CD14-positive monocyte (primary cell): ENCODE results near the gene ZNF33A. TPM values are rescaled to one million over a fixed set of nuclear protein-coding genes. Genes with fewer than 3 reads are reported as not detected.

Source experiments
- DNase-seq, 3 donors: peaks; one replicate each; pipeline ENCODE4 v3.0.0-alpha.2; 2011 to 2022
- H2AFZ ChIP-seq: 2 replicates; pipeline ENCODE4 v1.6.0; 2012; ENCODE audit warnings: mild to moderate bottlenecking, low read depth, low read length, inconsistent platforms; ENCODE audit not compliant: insufficient read depth, poor library complexity, severe bottlenecking
- H3K27ac ChIP-seq, 2 donors: 1 replicate in 1 of 2; 2 replicates in 1 of 2; pipeline ENCODE4 v1.5.1; 2012 to 2013; ENCODE audit warnings: low read length in 2 of 2, control low read depth in 1 of 2, inconsistent platforms in 1 of 2, low read depth in 1 of 2, mild to moderate bottlenecking in 1 of 2
- H3K27me3 ChIP-seq, 2 donors: one replicate each; pipeline versions ENCODE4 v1.6.0 to v1.6.1; 2011 to 2013; ENCODE audit warnings: low read length in 2 of 2; ENCODE audit not compliant: control insufficient read depth in 2 of 2, insufficient read depth in 2 of 2
- H3K36me3 ChIP-seq, 2 donors: replicated peaks in 1 of 2; 1 replicate in 1 of 2; 2 replicates in 1 of 2; pipeline versions ENCODE4 v1.5.1 to v1.6.1; 2012 to 2013; ENCODE audit warnings: low read length in 2 of 2, control low read depth in 1 of 2, inconsistent platforms in 1 of 2, mild to moderate bottlenecking in 1 of 2; ENCODE audit not compliant: insufficient read depth in 2 of 2, control insufficient read depth in 1 of 2
- H3K4me1 ChIP-seq, 2 donors: 1 replicate in 1 of 2; 2 replicates in 1 of 2; pipeline versions ENCODE4 v1.5.1 to v1.6.1; 2012 to 2013; ENCODE audit warnings: low read length in 2 of 2, control low read depth in 1 of 2, inconsistent platforms in 1 of 2, mild to moderate bottlenecking in 1 of 2, moderate library complexity in 1 of 2; ENCODE audit not compliant: insufficient read depth in 2 of 2, control insufficient read depth in 1 of 2
- H3K4me2 ChIP-seq: replicated peaks from 2 replicates; pipeline ENCODE3; 2012; ENCODE audit warnings: low read length, moderate library complexity, mild to moderate bottlenecking; ENCODE audit not compliant: poor library complexity, severe bottlenecking; ENCODE audit errors: extremely low read depth
- H3K4me3 ChIP-seq, 3 experiments: fragments of 200-600 bp in 1 of 3; sonication (generic) in 1 of 3; replicated peaks in 1 of 3; 1 replicate in 2 of 3; 2 replicates in 1 of 3; pipeline ENCODE4 v1.5.1; 2011 to 2013; ENCODE audit warnings: low read length in 3 of 3, mild to moderate bottlenecking in 3 of 3, control low read depth in 2 of 3, low read depth in 2 of 3, inconsistent platforms in 1 of 3, moderate library complexity in 1 of 3
- H3K79me2 ChIP-seq: 2 replicates; pipeline ENCODE4 v1.6.0; 2012; ENCODE audit warnings: mild to moderate bottlenecking, control low read depth, inconsistent platforms, low read length, moderate library complexity; ENCODE audit not compliant: insufficient read depth
- H3K9ac ChIP-seq: 2 replicates; pipeline ENCODE4 v1.6.0; 2017; ENCODE audit warnings: low read length, mild to moderate bottlenecking; ENCODE audit not compliant: insufficient read depth, poor library complexity, severe bottlenecking
- H3K9me3 ChIP-seq, 2 donors: replicated peaks in 1 of 2; 1 replicate in 1 of 2; 2 replicates in 1 of 2; pipeline versions ENCODE4 v1.5.1 to v1.6.1; 2012 to 2013; ENCODE audit warnings: low read length in 2 of 2, control low read depth in 1 of 2; ENCODE audit not compliant: control insufficient read depth in 1 of 2, insufficient read depth in 1 of 2
- H4K20me1 ChIP-seq: 2 replicates; pipeline ENCODE4 v1.6.0; 2012; ENCODE audit warnings: mild to moderate bottlenecking, low read length, control low read depth, moderate library complexity; ENCODE audit not compliant: insufficient read depth
- H3K27ac Mint-ChIP-seq, 7 donors: one replicate each; pipeline ENCODE4 v1.8.0; 2020; ENCODE audit warnings: mild to moderate bottlenecking in 7 of 7, mixed read lengths in 7 of 7, moderate library complexity in 6 of 7, inconsistent platforms in 2 of 7
- H3K27me3 Mint-ChIP-seq, 3 donors: one replicate each; pipeline ENCODE4 v1.8.0; 2021 to 2022; ENCODE audit warnings: low read depth in 3 of 3, mild to moderate bottlenecking in 3 of 3, mixed read lengths in 3 of 3, moderate library complexity in 3 of 3, inconsistent platforms in 1 of 3
- H3K36me3 Mint-ChIP-seq, 2 donors: one replicate each; pipeline ENCODE4 v1.8.0; 2020; ENCODE audit warnings: mixed read lengths in 2 of 2, inconsistent platforms in 1 of 2, mild to moderate bottlenecking in 1 of 2
- H3K4me1 Mint-ChIP-seq: one replicate; pipeline ENCODE4 v1.8.0; 2020; ENCODE audit warnings: mild to moderate bottlenecking, mixed read lengths
- H3K4me3 Mint-ChIP-seq, 2 donors: one replicate each; pipeline ENCODE4 v1.8.0; 2020; ENCODE audit warnings: mild to moderate bottlenecking in 2 of 2, mixed read lengths in 2 of 2, moderate library complexity in 1 of 2
- H3K9me3 Mint-ChIP-seq, 7 donors: one replicate each; pipeline ENCODE4 v1.8.0; 2020 to 2022; ENCODE audit warnings: mixed read lengths in 7 of 7, mild to moderate bottlenecking in 6 of 7, moderate library complexity in 6 of 7, inconsistent platforms in 2 of 7
- WGBS: methylation state at CpG from one replicate; pipeline ENCODE4 v1.1.5; 2013; ENCODE audit warnings: missing lambda C conversion rate; ENCODE audit not compliant: insufficient coverage; 5-methylcytosine and 5-hydroxymethylcytosine counted together
- intact Hi-C, 2 donors: fragments of 100-400 bp; cut with micrococcal nuclease; formaldehyde crosslinking; loops; one replicate each; pipeline versions ENCODE4 v1.15.0 to v1.15.1; 2023
- polyA plus RNA-seq, 3 donors: library from polyadenylated mRNA; depleted of rRNA in 1 of 3; unstranded in 2 of 3; stranded (reverse) in 1 of 3; fragments of 300-500 nt in 2 of 3; fragments of >200 nt in 1 of 3; fragmentation: Illumina TruSeq in 2 of 3; gene quantifications; 1 replicate in 2 of 3; 2 replicates in 1 of 3; pipeline ENCODE4 v1.2.3, GENCODE V29; 2012 to 2021
- TF ChIP-seq, protein P1 (sequence below): fragments of 200-600 bp; IDR thresholded peaks from one replicate; pipeline ENCODE4 v1.8.0; 2022; ENCODE audit warnings: antibody characterized with exemption, mild to moderate bottlenecking

The ZNF33A gene
- polyA plus RNA-seq, 3 donors: 10.0 to 24.8 (median 10.3) TPM

- Histone ChIP-seq H3K9me3 (peaks cover under 1 to 7% of the 10 kb centered on the region in 2 donors), H3K9ac (no peak overlapping the region), H3K36me3 (peaks cover 33 to 72% of the 10 kb centered on the region in 2 donors), H3K4me2 (no peak overlapping the region), H3K79me2 (no peaks in the 10 kb centered on the region), H4K20me1 (no peaks in the 10 kb centered on the region), H2AFZ (no peak overlapping the region), H3K27ac (no peak overlapping the region), H3K4me1 (no peaks in the 10 kb centered on the region), H3K27me3 (no peaks in the 10 kb centered on the region), H3K4me3 (no peak overlapping the region)
- H3K9me3 Mint-ChIP-seq: peaks cover 4 to 35% (median 12%) of the 10 kb centered on the region in 7 donors
- intact Hi-C loops: no loop called here
- no CpG with 5 or more reads among the region's 2 CpGs for WGBS
- H3K27ac Mint-ChIP-seq: no peak overlapping the region
- H3K4me3 Mint-ChIP-seq: no peak overlapping the region
- no peak for DNase-seq
- H3K36me3 Mint-ChIP-seq: peaks cover 60 to 75% of the 10 kb centered on the region in 2 donors
- peaks cover 0 to 2% (median 0%) of the 10 kb centered on the region in 3 donors for H3K27me3 Mint-ChIP-seq
- H3K4me1 Mint-ChIP-seq: no peaks in the 10 kb centered on the region
- TF ChIP-seq, protein P1, sequence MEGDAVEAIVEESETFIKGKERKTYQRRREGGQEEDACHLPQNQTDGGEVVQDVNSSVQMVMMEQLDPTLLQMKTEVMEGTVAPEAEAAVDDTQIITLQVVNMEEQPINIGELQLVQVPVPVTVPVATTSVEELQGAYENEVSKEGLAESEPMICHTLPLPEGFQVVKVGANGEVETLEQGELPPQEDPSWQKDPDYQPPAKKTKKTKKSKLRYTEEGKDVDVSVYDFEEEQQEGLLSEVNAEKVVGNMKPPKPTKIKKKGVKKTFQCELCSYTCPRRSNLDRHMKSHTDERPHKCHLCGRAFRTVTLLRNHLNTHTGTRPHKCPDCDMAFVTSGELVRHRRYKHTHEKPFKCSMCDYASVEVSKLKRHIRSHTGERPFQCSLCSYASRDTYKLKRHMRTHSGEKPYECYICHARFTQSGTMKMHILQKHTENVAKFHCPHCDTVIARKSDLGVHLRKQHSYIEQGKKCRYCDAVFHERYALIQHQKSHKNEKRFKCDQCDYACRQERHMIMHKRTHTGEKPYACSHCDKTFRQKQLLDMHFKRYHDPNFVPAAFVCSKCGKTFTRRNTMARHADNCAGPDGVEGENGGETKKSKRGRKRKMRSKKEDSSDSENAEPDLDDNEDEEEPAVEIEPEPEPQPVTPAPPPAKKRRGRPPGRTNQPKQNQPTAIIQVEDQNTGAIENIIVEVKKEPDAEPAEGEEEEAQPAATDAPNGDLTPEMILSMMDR: no peak
Observed at GRCh38 chr10:38045129-38045528, 34.7 kb downstream of the ZNF33A start.

- H3K9me3 ChIP-seq: peaks cover 5 to 11% of the 10 kb centered on the region in 2 donors
- no CpG with 5 or more reads among the region's 1 CpG for WGBS
- H4K20me1 ChIP-seq: no peaks in the 10 kb centered on the region
- H3K36me3 Mint-ChIP-seq: peaks cover 56 to 61% of the 10 kb centered on the region in 2 donors
- peak overlapping the region in 1 of 7 donors; percentile 38 for H3K27ac Mint-ChIP-seq
- H3K4me2 ChIP-seq: no peak overlapping the region
- no peaks in the 10 kb centered on the region for H3K4me1 ChIP-seq
- no peak overlapping the region for H3K27ac ChIP-seq
- H3K4me3 Mint-ChIP-seq: no peak overlapping the region
- TF ChIP-seq, protein P1: no peak
- intact Hi-C loops: no loop called here
- no peak overlapping the region for H3K4me3 ChIP-seq
- H3K36me3 ChIP-seq: peaks cover 24 to 63% of the 10 kb centered on the region in 2 donors
- H3K9me3 Mint-ChIP-seq: peaks cover 5 to 31% (median 12%) of the 10 kb centered on the region in 7 donors
- no peak overlapping the region for H3K9ac ChIP-seq
- H3K27me3 Mint-ChIP-seq: peaks cover 0 to 2% (median 0%) of the 10 kb centered on the region in 3 donors
- no peaks in the 10 kb centered on the region for H3K4me1 Mint-ChIP-seq
- no peaks in the 10 kb centered on the region for H3K79me2 ChIP-seq
- no peak overlapping the region for H2AFZ ChIP-seq
- H3K27me3 ChIP-seq: no peaks in the 10 kb centered on the region
- DNase-seq: no peak
Observed at GRCh38 chr10:38047666-38048065, 37.2 kb downstream of the ZNF33A start.
